Esophagus squamous epithelium (tissue), 5 donors: ENCODE data around the gene ATRNL1. TPM values are rescaled to one million over a fixed set of nuclear protein-coding genes. Genes with fewer than 3 reads are reported as not detected.
"Not testable (repeated sequence)": the region's sequence is repeated elsewhere in the genome, so short reads cannot be mapped to it uniquely, and the experiment has no call there.

Experiments used
- DNase-seq: peaks from one replicate; lab custom pipeline; 2025; lab: John Stamatoyannopoulos, UW
- H3K27ac ChIP-seq, 4 donors: fragments of 200-600 bp; sonication (generic); one replicate each; pipeline ENCODE4 v1.5.1; 2016 to 2019; ENCODE audit warnings: mild to moderate bottlenecking in 1 of 4
- H3K27me3 ChIP-seq, 4 donors: fragments of 200-600 bp; sonication (generic); 1 replicate in 3 of 4; 2 replicates in 1 of 4; pipeline versions ENCODE4 v1.5.1 to v1.6.0; 2017 to 2021; ENCODE audit warnings: antibody characterized with exemption in 1 of 4
- H3K36me3 ChIP-seq, 3 donors: fragments of 200-600 bp; sonication (generic); one replicate each; pipeline ENCODE4 v1.5.1; 2016 to 2019
- H3K4me1 ChIP-seq, 3 donors: fragments of 200-600 bp; sonication (generic); one replicate each; pipeline ENCODE4 v1.5.1; 2017 to 2019
- H3K4me3 ChIP-seq, 4 donors: fragments of 200-600 bp; sonication (generic); 1 replicate in 3 of 4; 2 replicates in 1 of 4; pipeline ENCODE4 v1.5.1; 2016 to 2019; ENCODE audit warnings: mild to moderate bottlenecking in 2 of 4, moderate library complexity in 1 of 4
- H3K9me3 ChIP-seq, 3 donors: fragments of 200-600 bp; sonication (generic); one replicate each; pipeline ENCODE4 v1.5.1; 2016 to 2019
- CTCF ChIP-seq, 6 experiments: fragments of 450-650 bp in 4 of 6; fragments of 200-600 bp in 2 of 6; sonication (generic) in 2 of 6; IDR thresholded peaks; one replicate each; pipeline ENCODE4 v1.5.1; 2016 to 2019; ENCODE audit warnings: antibody characterized with exemption in 6 of 6, mild to moderate bottlenecking in 4 of 6, moderate library complexity in 4 of 6
- POLR2A ChIP-seq, 4 donors: fragments of 450-650 bp; IDR thresholded peaks; one replicate each; pipeline ENCODE4 v1.6.1; 2017; ENCODE audit warnings: antibody characterized with exemption in 4 of 4, mild to moderate bottlenecking in 4 of 4, moderate library complexity in 3 of 4
- WGBS, 2 donors: methylation state at CpG; one replicate each; pipeline ENCODE4 v1.1.5; 2018; 5-methylcytosine and 5-hydroxymethylcytosine counted together
- intact Hi-C: fragments of 100-400 bp; cut with DNase I; formaldehyde crosslinking; loops from one replicate; pipeline ENCODE4 v1.15.0; 2022
- total RNA-seq, 4 donors: library from RNA; depleted of rRNA; stranded (reverse); fragments of >200 nt; gene quantifications; one replicate each; pipeline ENCODE4 v1.1.0, GENCODE V29; 2016
- donor health status: DM: yes; HTN: yes; CAD: no.

ATRNL1 gene
- total RNA-seq, 4 donors from 2014 or later: 0.64 to 15.1 (median 2.6) TPM

- 48 to 66% methylated on average over 1 of the region's 1 CpG for WGBS, 2 donors
- Histone ChIP-seq H3K36me3 (no peaks in the 10 kb centered on the region), H3K27me3 (no peaks in the 10 kb centered on the region), H3K27ac (no peak overlapping the region), H3K4me3 (no peak overlapping the region), H3K9me3 (no peaks in the 10 kb centered on the region), H3K4me1 (no peaks in the 10 kb centered on the region)
- intact Hi-C loops: no loop called here
- no peak for DNase-seq
- TF ChIP-seq CTCF (IDR thresholded peaks at IDR 0.05) (no peak), POLR2A (IDR thresholded peaks at IDR 0.05) (no peak)
Observed at GRCh38 chr10:115384665-115385064, 291.5 kb downstream of the ATRNL1 start.

GRCh38 chr10:115390607-115391006 lies 297.4 kb downstream of the ATRNL1 start:
- Histone ChIP-seq H3K27ac (no peak overlapping the region), H3K9me3 (no peaks in the 10 kb centered on the region), H3K27me3 (no peaks in the 10 kb centered on the region), H3K36me3 (no peaks in the 10 kb centered on the region), H3K4me3 (no peak overlapping the region), H3K4me1 (no peaks in the 10 kb centered on the region)
- DNase-seq: no peak
- intact Hi-C loops: no loop called here
- 81 to 88% methylated on average over 1 of the region's 1 CpG for WGBS, 2 donors
- TF ChIP-seq POLR2A (IDR thresholded peaks at IDR 0.05): no peak
- TF ChIP-seq CTCF (IDR thresholded peaks at IDR 0.05): no peak

- no peaks in the 10 kb centered on the region for H3K36me3 ChIP-seq
- no peak for DNase-seq
- H3K4me3 ChIP-seq: no peak overlapping the region
- 62 to 73% methylated on average over 2 of the region's 2 CpGs for WGBS, 2 donors
- no peaks in the 10 kb centered on the region for H3K9me3 ChIP-seq
- no peaks in the 10 kb centered on the region for H3K27me3 ChIP-seq
- no peak overlapping the region for H3K27ac ChIP-seq
- intact Hi-C loops: no loop called here
- no peaks in the 10 kb centered on the region for H3K4me1 ChIP-seq
- TF ChIP-seq CTCF (IDR thresholded peaks at IDR 0.05) (no peak), POLR2A (IDR thresholded peaks at IDR 0.05) (no peak)
Observed at GRCh38 chr10:115398026-115398425, 304.9 kb downstream of the ATRNL1 start.

GRCh38 chr10:115402699-115403098 lies 309.5 kb downstream of the ATRNL1 start:
- intact Hi-C loops: no loop called here
- WGBS, 2 donors: 10 to 12% methylated on average over 1 of the region's 1 CpG
- H3K4me3 ChIP-seq: no peak overlapping the region
- no peaks in the 10 kb centered on the region for H3K4me1 ChIP-seq
- H3K9me3 ChIP-seq: no peaks in the 10 kb centered on the region
- DNase-seq: no peak
- TF ChIP-seq POLR2A (IDR thresholded peaks at IDR 0.05) (no peak), CTCF (IDR thresholded peaks at IDR 0.05) (no peak)
- H3K27ac ChIP-seq: no peak overlapping the region
- H3K27me3 ChIP-seq: no peaks in the 10 kb centered on the region
- H3K36me3 ChIP-seq: no peaks in the 10 kb centered on the region

GRCh38 chr10:115405838-115406237 lies 312.7 kb downstream of the ATRNL1 start:
- H3K27me3 ChIP-seq, H3K36me3 ChIP-seq, intact Hi-C loops, H3K4me3 ChIP-seq, H3K9me3 ChIP-seq, DNase-seq, H3K4me1 ChIP-seq, H3K27ac ChIP-seq: not testable (repeated sequence)
- 50 to 100% methylated on average over 1 of the region's 3 CpGs for whole genome bisulfite sequencing, 2 donors

GRCh38 chr10:115409347-115409746 lies 316.2 kb downstream of the ATRNL1 start:
- Histone ChIP-seq H3K27ac (no peak overlapping the region), H3K27me3 (no peaks in the 10 kb centered on the region), H3K9me3 (no peaks in the 10 kb centered on the region), H3K4me3 (no peak overlapping the region), H3K36me3 (no peaks in the 10 kb centered on the region), H3K4me1 (no peaks in the 10 kb centered on the region)
- TF ChIP-seq CTCF (IDR thresholded peaks at IDR 0.05): no peak
- no peak for TF ChIP-seq POLR2A (IDR thresholded peaks at IDR 0.05)
- no peak for DNase-seq
- intact Hi-C loops: no loop called here
